ENCODE data around the gene BAG3. TPM values are rescaled to one million over a fixed set of nuclear protein-coding genes. Genes with fewer than 3 reads are reported as not detected.

The BAG3 gene
- polyA plus RNA-seq, 1 donor from 2014 or later, result 0.61 TPM

DNA sequence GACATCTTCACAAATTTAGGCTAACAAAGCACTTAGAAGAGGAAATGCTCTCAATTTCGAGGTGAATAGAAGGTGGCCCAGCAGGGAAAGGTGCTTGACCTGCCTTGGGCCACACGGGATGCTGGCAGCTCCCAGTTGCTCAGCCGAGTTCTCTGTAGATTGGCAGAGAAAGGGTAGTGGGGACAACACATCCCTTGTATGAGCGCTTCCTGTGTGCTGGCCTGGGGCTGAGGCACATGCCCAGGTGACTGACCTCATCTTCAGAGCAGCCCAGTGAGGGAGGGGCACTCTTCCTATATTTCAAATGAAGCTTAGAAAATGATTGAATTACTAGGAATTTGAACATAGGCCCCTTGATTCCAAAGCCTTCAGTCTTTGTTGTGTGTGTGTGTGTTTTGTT is 20.2 kb downstream of the BAG3 start:
- Histone ChIP-seq H3K9me3 (ENCODE audit: low read length) (no peaks in the 10 kb centered on the region), H3K4me2 (ENCODE audit: low read length) (no peak overlapping the region), H3F3A (ENCODE audit: insufficient read depth, low read length, poor library complexity, severe bottlenecking) (no peaks in the 10 kb centered on the region), H2AFZ (ENCODE audit: low read depth, low read length) (no peak overlapping the region), H3K9me2 (ENCODE audit: insufficient read depth, low read length) (no peaks in the 10 kb centered on the region), H3K27me3 (ENCODE audit: insufficient read depth, low read depth, low read length) (no peaks in the 10 kb centered on the region), H3K9ac (ENCODE audit: low read length) (no peak overlapping the region), H3K4me3 (ENCODE audit: low read length) (no peak overlapping the region), H3K27ac (ENCODE audit: low read length) (no peak overlapping the region), H3K79me2 (replicated peaks; ENCODE audit: insufficient read depth, low read length) (no peaks in the 10 kb centered on the region), H4K20me1 (ENCODE audit: insufficient read depth) (no peaks in the 10 kb centered on the region), H3K36me3 (ENCODE audit: insufficient read depth, low read length) (no peaks in the 10 kb centered on the region)
- TF ChIP-seq MXI1 (conservative IDR thresholded peaks at IDR 0.05; ENCODE audit: poor library complexity, severe bottlenecking) (no peak), EP300 (conservative IDR thresholded peaks at IDR 0.05; ENCODE audit: poor library complexity, severe bottlenecking) (no peak), RAD21 (conservative IDR thresholded peaks at IDR 0.05) (no peak), TAF1 (IDR thresholded peaks at IDR 0.05; ENCODE audit: low read depth) (no peak), EZH2 (IDR thresholded peaks at IDR 0.05; ENCODE audit: borderline replicate concordance, insufficient read depth, low read length, poor library complexity, severe bottlenecking) (no peak), SMC3 (conservative IDR thresholded peaks at IDR 0.05; ENCODE audit: poor library complexity) (no peak)
- TF ChIP-seq, protein P1, sequence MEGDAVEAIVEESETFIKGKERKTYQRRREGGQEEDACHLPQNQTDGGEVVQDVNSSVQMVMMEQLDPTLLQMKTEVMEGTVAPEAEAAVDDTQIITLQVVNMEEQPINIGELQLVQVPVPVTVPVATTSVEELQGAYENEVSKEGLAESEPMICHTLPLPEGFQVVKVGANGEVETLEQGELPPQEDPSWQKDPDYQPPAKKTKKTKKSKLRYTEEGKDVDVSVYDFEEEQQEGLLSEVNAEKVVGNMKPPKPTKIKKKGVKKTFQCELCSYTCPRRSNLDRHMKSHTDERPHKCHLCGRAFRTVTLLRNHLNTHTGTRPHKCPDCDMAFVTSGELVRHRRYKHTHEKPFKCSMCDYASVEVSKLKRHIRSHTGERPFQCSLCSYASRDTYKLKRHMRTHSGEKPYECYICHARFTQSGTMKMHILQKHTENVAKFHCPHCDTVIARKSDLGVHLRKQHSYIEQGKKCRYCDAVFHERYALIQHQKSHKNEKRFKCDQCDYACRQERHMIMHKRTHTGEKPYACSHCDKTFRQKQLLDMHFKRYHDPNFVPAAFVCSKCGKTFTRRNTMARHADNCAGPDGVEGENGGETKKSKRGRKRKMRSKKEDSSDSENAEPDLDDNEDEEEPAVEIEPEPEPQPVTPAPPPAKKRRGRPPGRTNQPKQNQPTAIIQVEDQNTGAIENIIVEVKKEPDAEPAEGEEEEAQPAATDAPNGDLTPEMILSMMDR (IDR thresholded peaks at IDR 0.05; ENCODE audit: poor library complexity, severe bottlenecking), result no peak

DNA sequence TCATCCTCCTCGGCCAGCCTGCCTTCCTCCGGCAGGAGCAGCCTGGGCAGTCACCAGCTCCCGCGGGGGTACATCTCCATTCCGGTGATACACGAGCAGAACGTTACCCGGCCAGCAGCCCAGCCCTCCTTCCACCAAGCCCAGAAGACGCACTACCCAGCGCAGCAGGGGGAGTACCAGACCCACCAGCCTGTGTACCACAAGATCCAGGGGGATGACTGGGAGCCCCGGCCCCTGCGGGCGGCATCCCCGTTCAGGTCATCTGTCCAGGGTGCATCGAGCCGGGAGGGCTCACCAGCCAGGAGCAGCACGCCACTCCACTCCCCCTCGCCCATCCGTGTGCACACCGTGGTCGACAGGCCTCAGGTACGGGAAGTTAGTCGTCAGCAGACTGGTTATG is 21.1 kb downstream of the BAG3 start:
- no peaks in the 10 kb centered on the region for H3K79me2 ChIP-seq (replicated peaks; ENCODE audit: insufficient read depth, low read length)
- H4K20me1 ChIP-seq (ENCODE audit: insufficient read depth), result no peaks in the 10 kb centered on the region
- H3K4me2 ChIP-seq (ENCODE audit: low read length), result no peak overlapping the region
- no peak for TF ChIP-seq MXI1 (conservative IDR thresholded peaks at IDR 0.05; ENCODE audit: poor library complexity, severe bottlenecking)
- TF ChIP-seq, protein P2, sequence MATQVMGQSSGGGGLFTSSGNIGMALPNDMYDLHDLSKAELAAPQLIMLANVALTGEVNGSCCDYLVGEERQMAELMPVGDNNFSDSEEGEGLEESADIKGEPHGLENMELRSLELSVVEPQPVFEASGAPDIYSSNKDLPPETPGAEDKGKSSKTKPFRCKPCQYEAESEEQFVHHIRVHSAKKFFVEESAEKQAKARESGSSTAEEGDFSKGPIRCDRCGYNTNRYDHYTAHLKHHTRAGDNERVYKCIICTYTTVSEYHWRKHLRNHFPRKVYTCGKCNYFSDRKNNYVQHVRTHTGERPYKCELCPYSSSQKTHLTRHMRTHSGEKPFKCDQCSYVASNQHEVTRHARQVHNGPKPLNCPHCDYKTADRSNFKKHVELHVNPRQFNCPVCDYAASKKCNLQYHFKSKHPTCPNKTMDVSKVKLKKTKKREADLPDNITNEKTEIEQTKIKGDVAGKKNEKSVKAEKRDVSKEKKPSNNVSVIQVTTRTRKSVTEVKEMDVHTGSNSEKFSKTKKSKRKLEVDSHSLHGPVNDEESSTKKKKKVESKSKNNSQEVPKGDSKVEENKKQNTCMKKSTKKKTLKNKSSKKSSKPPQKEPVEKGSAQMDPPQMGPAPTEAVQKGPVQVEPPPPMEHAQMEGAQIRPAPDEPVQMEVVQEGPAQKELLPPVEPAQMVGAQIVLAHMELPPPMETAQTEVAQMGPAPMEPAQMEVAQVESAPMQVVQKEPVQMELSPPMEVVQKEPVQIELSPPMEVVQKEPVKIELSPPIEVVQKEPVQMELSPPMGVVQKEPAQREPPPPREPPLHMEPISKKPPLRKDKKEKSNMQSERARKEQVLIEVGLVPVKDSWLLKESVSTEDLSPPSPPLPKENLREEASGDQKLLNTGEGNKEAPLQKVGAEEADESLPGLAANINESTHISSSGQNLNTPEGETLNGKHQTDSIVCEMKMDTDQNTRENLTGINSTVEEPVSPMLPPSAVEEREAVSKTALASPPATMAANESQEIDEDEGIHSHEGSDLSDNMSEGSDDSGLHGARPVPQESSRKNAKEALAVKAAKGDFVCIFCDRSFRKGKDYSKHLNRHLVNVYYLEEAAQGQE (IDR thresholded peaks at IDR 0.05; ENCODE audit: borderline replicate concordance), result no peak
- no peak for TF ChIP-seq POLR2AphosphoS5 (IDR thresholded peaks at IDR 0.05)
- no peak for TF ChIP-seq SMC3 (conservative IDR thresholded peaks at IDR 0.05; ENCODE audit: poor library complexity)
- TF ChIP-seq EP300 (conservative IDR thresholded peaks at IDR 0.05; ENCODE audit: poor library complexity, severe bottlenecking), result no peak
- TF ChIP-seq RAD21 (conservative IDR thresholded peaks at IDR 0.05), result no peak
- TF ChIP-seq, protein P1 (IDR thresholded peaks at IDR 0.05; ENCODE audit: poor library complexity, severe bottlenecking), result no peak
- TF ChIP-seq TAF1 (IDR thresholded peaks at IDR 0.05; ENCODE audit: low read depth), result no peak
- TF ChIP-seq EZH2 (IDR thresholded peaks at IDR 0.05; ENCODE audit: borderline replicate concordance, insufficient read depth, low read length, poor library complexity, severe bottlenecking), result no peak
- H3K27ac ChIP-seq (ENCODE audit: low read length), result no peak overlapping the region
- H2AFZ ChIP-seq (ENCODE audit: low read depth, low read length), result no peak overlapping the region
- no peaks in the 10 kb centered on the region for H3K9me3 ChIP-seq (ENCODE audit: low read length)
- H3K36me3 ChIP-seq (ENCODE audit: insufficient read depth, low read length), result no peaks in the 10 kb centered on the region
- no peak overlapping the region for H3K4me3 ChIP-seq (ENCODE audit: low read length)
- no peaks in the 10 kb centered on the region for H3F3A ChIP-seq (ENCODE audit: insufficient read depth, low read length, poor library complexity, severe bottlenecking)
- H3K9me2 ChIP-seq (ENCODE audit: insufficient read depth, low read length), result no peaks in the 10 kb centered on the region
- no peaks in the 10 kb centered on the region for H3K27me3 ChIP-seq (ENCODE audit: insufficient read depth, low read depth, low read length)
- H3K9ac ChIP-seq (ENCODE audit: low read length), result no peak overlapping the region

All from neural cell (in vitro differentiated cells).